Activated naive CD8-positive, alpha-beta T cell treated with anti-CD3 and anti-CD28 coated beads, Interleukin-2, amount 10 ng/mL, durations not matched to agents 7 days and 5 days (primary cell): ENCODE data around the gene COX8A. TPM values are rescaled to one million over a fixed set of nuclear protein-coding genes. Genes with fewer than 3 reads are reported as not detected.

Source experiments
- ATAC-seq: fragments of 150-1000 bp; cut with Tn5 transposase; one replicate; pipeline ENCODE4 v1.10.0; 2021; ENCODE audit warnings: low read depth, moderate library complexity
- POLR2A ChIA-PET: fragments of 350-600 bp; sonication (Branson Sonifier 250); formaldehyde crosslinking; loops from one replicate; lab custom pipeline; 2021; ENCODE audit warnings: antibody characterized with exemption; lab: Charles Lee
- DNase-seq: peaks from one replicate; pipeline ENCODE4 v3.0.0; 2021
- H3K27ac Mint-ChIP-seq: one replicate; pipeline ENCODE4 v1.8.0; 2022; ENCODE audit warnings: mild to moderate bottlenecking, mixed read lengths
- H3K27me3 Mint-ChIP-seq: one replicate; pipeline ENCODE4 v1.8.0; 2022; ENCODE audit warnings: mild to moderate bottlenecking, moderate library complexity, mixed read lengths
- H3K36me3 Mint-ChIP-seq: one replicate; pipeline ENCODE4 v1.8.0; 2021; ENCODE audit warnings: mild to moderate bottlenecking, mixed read lengths
- H3K4me1 Mint-ChIP-seq: one replicate; pipeline ENCODE4 v1.8.0; 2021; ENCODE audit warnings: mixed read lengths
- H3K4me3 Mint-ChIP-seq: one replicate; pipeline ENCODE4 v1.8.0; 2022; ENCODE audit warnings: mild to moderate bottlenecking, moderate library complexity, mixed read lengths
- H3K9me3 Mint-ChIP-seq: one replicate; pipeline ENCODE4 v1.8.0; 2021; ENCODE audit warnings: mixed read lengths
- total RNA-seq, 2 experiments: library from RNA; stranded (reverse); gene quantifications; one replicate each; pipeline ENCODE4 v1.2.3, GENCODE V29; 2021

Gene COX8A
- total RNA-seq, 2 experiments from 2014 or later = 379 to 420 TPM

- DNase-seq = peak; percentile 88
- peak; percentile 84 for ATAC-seq
- H3K27me3 Mint-ChIP-seq = no peaks in the 10 kb centered on the region
- POLR2A ChIA-PET = interaction anchor here (0.8 to 1.7 kb wide), 7 partner anchors 11 to 226 kb away, joined by 3 to 8 read pairs (median 3); partner anchors contain the start of gene NUDT22
- peaks cover 5% of the 10 kb centered on the region for H3K4me1 Mint-ChIP-seq
- peaks cover 7% of the 10 kb centered on the region for H3K36me3 Mint-ChIP-seq
- no peaks in the 10 kb centered on the region for H3K9me3 Mint-ChIP-seq
- no peak overlapping the region for H3K27ac Mint-ChIP-seq
- no peak overlapping the region for H3K4me3 Mint-ChIP-seq
These were observed 25.8 kb downstream of the COX8A start for GRCh38 chr11:64000026-64000739.

- POLR2A ChIA-PET = interaction anchor here (0.8 to 1.7 kb wide), 7 partner anchors 12 to 226 kb away, joined by 3 to 8 read pairs (median 3); partner anchors contain the start of gene NUDT22
- H3K9me3 Mint-ChIP-seq = no peaks in the 10 kb centered on the region
These were observed 26.5 kb downstream of the COX8A start for GRCh38 chr11:64000740-64001483.

GRCh38 chr11:64001484-64002420 is 27.3 kb downstream of the COX8A start:
- H3K9me3 Mint-ChIP-seq = no peaks in the 10 kb centered on the region
- peaks cover 7% of the 10 kb centered on the region for H3K36me3 Mint-ChIP-seq
- H3K4me1 Mint-ChIP-seq = peaks cover 5% of the 10 kb centered on the region
- POLR2A ChIA-PET = interaction anchor here (1.1 to 1.4 kb wide), 2 partner anchors 150 to 183 kb away, joined by 3 to 4 read pairs; no protein-coding TSS in a partner anchor
- H3K4me3 Mint-ChIP-seq = no peak overlapping the region
- peaks cover 6% of the 10 kb centered on the region for H3K27me3 Mint-ChIP-seq
- ATAC-seq = no peak
- no peak for DNase-seq
- H3K27ac Mint-ChIP-seq = no peak overlapping the region

More at GRCh38 chr11:64000740-64001483, 26.5 kb downstream of the COX8A start:
- DNase-seq = no peak
- peaks cover 7% of the 10 kb centered on the region for H3K36me3 Mint-ChIP-seq
- H3K27me3 Mint-ChIP-seq = no peaks in the 10 kb centered on the region
- H3K4me3 Mint-ChIP-seq = no peak overlapping the region
- peaks cover 5% of the 10 kb centered on the region for H3K4me1 Mint-ChIP-seq
- H3K27ac Mint-ChIP-seq = no peak overlapping the region
- ATAC-seq = no peak

GRCh38 chr11:64003807-64004589 is 29.6 kb downstream of the COX8A start:
- Mint-ChIP-seq H3K27me3 (peaks cover 23% of the 10 kb centered on the region), H3K27ac (no peak overlapping the region), H3K9me3 (no peaks in the 10 kb centered on the region), H3K4me1 (peaks cover 5% of the 10 kb centered on the region), H3K36me3 (peaks cover 5% of the 10 kb centered on the region), H3K4me3 (no peak overlapping the region)
- no peak for ATAC-seq
- POLR2A ChIA-PET = no interaction called here
- DNase-seq = no peak

GRCh38 chr11:64004590-64004984 is 30.2 kb downstream of the COX8A start:
- H3K9me3 Mint-ChIP-seq = no peaks in the 10 kb centered on the region
- peaks cover 5% of the 10 kb centered on the region for H3K4me1 Mint-ChIP-seq
- no peak for ATAC-seq
- no peak overlapping the region for H3K27ac Mint-ChIP-seq
- POLR2A ChIA-PET = no interaction called here
- peaks cover 23% of the 10 kb centered on the region for H3K27me3 Mint-ChIP-seq
- no peak for DNase-seq
- H3K4me3 Mint-ChIP-seq = no peak overlapping the region
- H3K36me3 Mint-ChIP-seq = peaks cover 5% of the 10 kb centered on the region

GRCh38 chr11:64005691-64006090 is 31.3 kb downstream of the COX8A start:
- DNase-seq (no peak), ATAC-seq (no peak)
- Mint-ChIP-seq H3K27me3 (peaks cover 23% of the 10 kb centered on the region), H3K9me3 (peaks cover 7% of the 10 kb centered on the region), H3K4me1 (peaks cover 5% of the 10 kb centered on the region), H3K27ac (no peak overlapping the region), H3K4me3 (no peak overlapping the region), H3K36me3 (peaks cover 9% of the 10 kb centered on the region)
- POLR2A ChIA-PET = interaction anchor here (0.5 kb wide), 1 partner anchor 17 kb away, joined by 3 read pairs; no protein-coding TSS in a partner anchor

GRCh38 chr11:64006398-64006797 is 32.0 kb downstream of the COX8A start:
- Mint-ChIP-seq H3K27ac (no peak overlapping the region), H3K27me3 (peaks cover 23% of the 10 kb centered on the region), H3K4me1 (peaks cover 5% of the 10 kb centered on the region), H3K4me3 (no peak overlapping the region), H3K9me3 (peaks cover 13% of the 10 kb centered on the region), H3K36me3 (peaks cover 10% of the 10 kb centered on the region)
- ATAC-seq (no peak), DNase-seq (no peak)
- POLR2A ChIA-PET = no interaction called here

- Mint-ChIP-seq H3K27ac (no peak overlapping the region), H3K9me3 (peaks cover 13% of the 10 kb centered on the region), H3K36me3 (peaks cover 10% of the 10 kb centered on the region), H3K4me3 (peak overlapping the region; percentile 71), H3K27me3 (peaks cover 23% of the 10 kb centered on the region), H3K4me1 (peaks cover 5% of the 10 kb centered on the region)
- DNase-seq (no peak), ATAC-seq (no peak)
- POLR2A ChIA-PET = interaction anchor here (1.5 kb wide), 1 partner anchor 22 kb away, joined by 4 read pairs; no protein-coding TSS in a partner anchor
These were observed 32.8 kb downstream of the COX8A start for GRCh38 chr11:64007160-64007628.

GRCh38 chr11:64007629-64008282 is 33.3 kb downstream of the COX8A start:
- H3K27ac Mint-ChIP-seq = no peak overlapping the region
- ATAC-seq = peak; percentile 52
- peaks cover 5% of the 10 kb centered on the region for H3K4me1 Mint-ChIP-seq
- H3K9me3 Mint-ChIP-seq = peaks cover 13% of the 10 kb centered on the region
- peaks cover 23% of the 10 kb centered on the region for H3K27me3 Mint-ChIP-seq
- no peak for DNase-seq
- peaks cover 10% of the 10 kb centered on the region for H3K36me3 Mint-ChIP-seq
- POLR2A ChIA-PET = interaction anchor here (1.5 kb wide), 1 partner anchor 22 kb away, joined by 4 read pairs; no protein-coding TSS in a partner anchor
- H3K4me3 Mint-ChIP-seq = no peak overlapping the region

- ATAC-seq (no peak), DNase-seq (no peak)
- Mint-ChIP-seq H3K9me3 (peaks cover 13% of the 10 kb centered on the region), H3K36me3 (peaks cover 10% of the 10 kb centered on the region), H3K4me3 (no peak overlapping the region), H3K27ac (no peak overlapping the region), H3K27me3 (peaks cover 23% of the 10 kb centered on the region), H3K4me1 (peaks cover 5% of the 10 kb centered on the region)
- POLR2A ChIA-PET = interaction anchor here (1.5 kb wide), 1 partner anchor 23 kb away, joined by 4 read pairs; no protein-coding TSS in a partner anchor
These were observed 34.0 kb downstream of the COX8A start for GRCh38 chr11:64008283-64008913.

GRCh38 chr11:64008914-64009633 is 34.7 kb downstream of the COX8A start:
- H3K27me3 Mint-ChIP-seq = peaks cover 23% of the 10 kb centered on the region
- H3K27ac Mint-ChIP-seq = no peak overlapping the region
- H3K36me3 Mint-ChIP-seq = peaks cover 10% of the 10 kb centered on the region
- POLR2A ChIA-PET = no interaction called here
- peaks cover 13% of the 10 kb centered on the region for H3K9me3 Mint-ChIP-seq
- no peak for DNase-seq
- H3K4me3 Mint-ChIP-seq = no peak overlapping the region
- no peak for ATAC-seq
- H3K4me1 Mint-ChIP-seq = peaks cover 5% of the 10 kb centered on the region
